Smooth muscle cell of the coronary artery (primary cell): Measurements from ENCODE around the gene RHOT2. TPM values are rescaled to one million over a fixed set of nuclear protein-coding genes. Genes with fewer than 3 reads are reported as not detected.

Experiments used
- total RNA-seq: library from RNA; depleted of rRNA; stranded (reverse); fragments of >200 nt; gene quantifications from 2 replicates; pipeline ENCODE4 v1.2.3, GENCODE V29; 2014; ENCODE audit warnings: low replicate concordance

RHOT2 gene
- total RNA-seq, 1 donor from 2014 or later: 33.7 TPM

Other genes starting within 250 kb of the RHOT2 start
- gene RAB11FIP3, start 242.5 kb upstream of the RHOT2 start, total RNA-seq: 12.7 and 21.5 TPM in 2 replicates
- gene CAPN15, start 140.4 kb upstream of the RHOT2 start, total RNA-seq: 12.8 and 17.1 TPM in 2 replicates
- gene PRR35, start 107.7 kb upstream of the RHOT2 start, total RNA-seq: under 0.01 TPM in 1 of 2 replicates, not detected in the other
- 0.35 and 1.4 TPM in 2 replicates for gene NHLRC4, start 101.1 kb upstream of the RHOT2 start, total RNA-seq
- gene PIGQ, start 98.2 kb upstream of the RHOT2 start, total RNA-seq: 18.5 and 19.5 TPM in 2 replicates
- 8.6 and 9.8 TPM in 2 replicates for gene RAB40C, start 78.1 kb upstream of the RHOT2 start, total RNA-seq
- 0.08 and 0.12 TPM in 2 replicates for gene WFIKKN1, start 37.1 kb upstream of the RHOT2 start, total RNA-seq
- 81.6 and 89.4 TPM in 2 replicates for gene METTL26, start 31.8 kb upstream of the RHOT2 start, total RNA-seq
- 7.8 and 22.2 TPM in 2 replicates for gene MCRIP2, start 26.3 kb upstream of the RHOT2 start, total RNA-seq
- gene WDR90, start 18.8 kb upstream of the RHOT2 start, total RNA-seq: 7.2 and 9.8 TPM in 2 replicates
- 0.98 and 6.6 TPM in 2 replicates for gene RHBDL1, start 7.5 kb downstream of the RHOT2 start, total RNA-seq
- gene STUB1, start 12.3 kb downstream of the RHOT2 start, total RNA-seq: 152 and 251 TPM in 2 replicates
- gene JMJD8, start 16.2 kb downstream of the RHOT2 start, total RNA-seq: 21.8 and 28.3 TPM in 2 replicates
- 3.1 and 4.9 TPM in 2 replicates for gene WDR24, start 22.3 kb downstream of the RHOT2 start, total RNA-seq
- gene FBXL16, start 37.7 kb downstream of the RHOT2 start, total RNA-seq: 0.08 TPM in 1 of 2 replicates, not detected in the other
- gene METRN, start 47.0 kb downstream of the RHOT2 start, total RNA-seq: 95.8 and 102 TPM in 2 replicates
- gene ANTKMT, start 53.0 kb downstream of the RHOT2 start, total RNA-seq: 8.0 and 27.7 TPM in 2 replicates
- 0.82 and 0.98 TPM in 2 replicates for gene CCDC78, start 58.3 kb downstream of the RHOT2 start, total RNA-seq
- 11.2 and 15.9 TPM in 2 replicates for gene HAGHL, start 59.0 kb downstream of the RHOT2 start, total RNA-seq
- gene CIAO3, start 72.9 kb downstream of the RHOT2 start, total RNA-seq: 24.4 and 28.9 TPM in 2 replicates
- gene MSLN, start 92.6 kb downstream of the RHOT2 start, total RNA-seq: not detected in 2 replicates
- 10.1 and 16.2 TPM in 2 replicates for gene RPUSD1, start 120.2 kb downstream of the RHOT2 start, total RNA-seq
- gene CHTF18, start 120.5 kb downstream of the RHOT2 start, total RNA-seq: 2.8 and 5.6 TPM in 2 replicates
- gene GNG13, start 132.6 kb downstream of the RHOT2 start, total RNA-seq: not detected in 2 replicates